ENCODE measurements around the gene PCDHA13. TPM values are rescaled to one million over a fixed set of nuclear protein-coding genes. Genes with fewer than 3 reads are reported as not detected.

The PCDHA13 gene
- total RNA-seq, 1 donor from 2014 or later: not detected

GRCh38 chr5:140926443-140927227 is 44.7 kb downstream of the PCDHA13 start:
- no peaks in the 10 kb centered on the region for H3K36me3 ChIP-seq
- peaks cover 19% of the 10 kb centered on the region for H3K4me1 ChIP-seq
- TF ChIP-seq CTCF (IDR thresholded peaks at IDR 0.05; ENCODE audit: borderline replicate concordance): peak; percentile 72
- DNase-seq: peak; percentile 70
- H3K9me3 ChIP-seq (replicated peaks): no peaks in the 10 kb centered on the region
- peaks cover 98% of the 10 kb centered on the region for H3K27me3 ChIP-seq (ENCODE audit: low read depth)
- no peak overlapping the region for H3K27ac ChIP-seq (replicated peaks)
- intact Hi-C loops (cut with micrococcal nuclease): no loop called here
- H3K4me3 ChIP-seq: peak overlapping the region; percentile 64

DNA sequence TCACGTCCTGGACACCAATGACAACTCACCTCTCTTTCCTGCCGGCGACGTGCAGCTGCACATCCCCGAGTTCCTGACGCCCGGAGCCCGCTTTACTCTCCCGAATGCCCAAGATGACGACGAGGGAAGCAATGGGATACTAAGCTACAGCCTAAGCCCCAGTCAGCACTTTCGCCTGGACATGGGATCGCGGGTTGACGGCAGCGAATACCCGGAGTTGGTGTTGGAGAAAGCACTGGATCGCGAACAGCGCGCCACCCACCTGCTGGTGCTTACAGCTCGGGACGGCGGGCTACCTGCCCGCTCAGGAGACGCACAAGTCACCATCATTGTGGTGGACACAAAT is 45.3 kb downstream of the PCDHA13 start:
- H3K4me1 ChIP-seq: peaks cover 19% of the 10 kb centered on the region
- H3K27me3 ChIP-seq (ENCODE audit: low read depth): peaks cover 92% of the 10 kb centered on the region
- H3K27ac ChIP-seq (replicated peaks): no peak overlapping the region
- no peak for DNase-seq
- no peaks in the 10 kb centered on the region for H3K9me3 ChIP-seq (replicated peaks)
- H3K36me3 ChIP-seq: no peaks in the 10 kb centered on the region
- intact Hi-C loops (cut with micrococcal nuclease): no loop called here
- no peak for TF ChIP-seq CTCF (IDR thresholded peaks at IDR 0.05; ENCODE audit: borderline replicate concordance)
- H3K4me3 ChIP-seq: peak overlapping the region; percentile 64

Other genes starting within 250 kb of the PCDHA13 start
- 26.2 TPM for gene CD14, start 248.9 kb upstream of the PCDHA13 start, total RNA-seq
- gene TMCO6, start 242.7 kb upstream of the PCDHA13 start, total RNA-seq: 2.6 TPM
- gene NDUFA2, start 234.5 kb upstream of the PCDHA13 start, total RNA-seq: 142 TPM
- gene IK, start 234.3 kb upstream of the PCDHA13 start, total RNA-seq: 72.0 TPM
- gene WDR55, start 217.2 kb upstream of the PCDHA13 start, total RNA-seq: 11.4 TPM
- gene DND1, start 208.5 kb upstream of the PCDHA13 start, total RNA-seq: 0.47 TPM
- 38.7 TPM for gene HARS1, start 190.8 kb upstream of the PCDHA13 start, total RNA-seq
- 27.8 TPM for gene HARS2, start 190.7 kb upstream of the PCDHA13 start, total RNA-seq
- 35.5 TPM for gene ZMAT2, start 181.7 kb upstream of the PCDHA13 start, total RNA-seq
- gene PCDHA1, start 96.0 kb upstream of the PCDHA13 start, total RNA-seq: not detected
- not detected for gene PCDHA2, start 87.3 kb upstream of the PCDHA13 start, total RNA-seq
- gene PCDHA3, start 81.1 kb upstream of the PCDHA13 start, total RNA-seq: not detected
- 0.11 TPM for gene PCDHA4, start 75.1 kb upstream of the PCDHA13 start, total RNA-seq
- gene PCDHA5, start 60.5 kb upstream of the PCDHA13 start, total RNA-seq: not detected
- gene PCDHA6, start 54.2 kb upstream of the PCDHA13 start, total RNA-seq: not detected
- gene PCDHA7, start 47.9 kb upstream of the PCDHA13 start, total RNA-seq: not detected
- not detected for gene PCDHA8, start 40.9 kb upstream of the PCDHA13 start, total RNA-seq
- not detected for gene PCDHA9, start 33.7 kb upstream of the PCDHA13 start, total RNA-seq
- 0.05 TPM for gene PCDHA10, start 26.2 kb upstream of the PCDHA13 start, total RNA-seq
- gene PCDHA11, start 13.2 kb upstream of the PCDHA13 start, total RNA-seq: not detected
- gene PCDHA12, start 6.8 kb upstream of the PCDHA13 start, total RNA-seq: not detected
- not detected for gene PCDHAC1, start 44.2 kb downstream of the PCDHA13 start, total RNA-seq
- 0.36 TPM for gene PCDHAC2, start 84.4 kb downstream of the PCDHA13 start, total RNA-seq
- not detected for gene PCDHB1, start 169.2 kb downstream of the PCDHA13 start, total RNA-seq
- gene PCDHB2, start 212.5 kb downstream of the PCDHA13 start, total RNA-seq: 1.1 TPM
- gene PCDHB3, start 218.3 kb downstream of the PCDHA13 start, total RNA-seq: 0.77 TPM
- gene PCDHB4, start 239.7 kb downstream of the PCDHA13 start, total RNA-seq: 0.80 TPM